ENCODE data around the gene PPP1R3D. TPM values are rescaled to one million over a fixed set of nuclear protein-coding genes. Genes with fewer than 3 reads are reported as not detected.

The PPP1R3D gene
- total and polyA plus RNA-seq, 9 donors: 4.1 to 9.8 (median 6.0) TPM

- no peaks in the 10 kb centered on the region for H3K9me3 ChIP-seq
- no peaks in the 10 kb centered on the region for H3K4me1 ChIP-seq (ENCODE audit: insufficient read depth)
- WGBS, 3 donors: 42 to 71% (median 50%) methylated on average over 1 of the region's 1 CpG
- no peak overlapping the region for H3K4me3 ChIP-seq
- intact Hi-C loops (cut with DNase I): no loop called here
- DNase-seq: no peak
- H3K36me3 ChIP-seq: no peaks in the 10 kb centered on the region
- TF ChIP-seq CTCF (IDR thresholded peaks at IDR 0.05) (no peak), POLR2A (IDR thresholded peaks at IDR 0.05) (no peak), EP300 (IDR thresholded peaks at IDR 0.05) (no peak)
- no peak overlapping the region for H3K27ac ChIP-seq
- no peaks in the 10 kb centered on the region for H3K27me3 ChIP-seq
Measured at GRCh38 chr20:59948212-59948611, 8.1 kb upstream of the PPP1R3D start.

- H3K36me3 ChIP-seq: no peaks in the 10 kb centered on the region
- H3K4me1 ChIP-seq (ENCODE audit: insufficient read depth): no peaks in the 10 kb centered on the region
- H3K27ac ChIP-seq: no peak overlapping the region
- DNase-seq: no peak
- H3K9me3 ChIP-seq: no peaks in the 10 kb centered on the region
- H3K4me3 ChIP-seq: no peak overlapping the region
- 87 to 92% (median 92%) methylated on average over 8 of the region's 8 CpGs for WGBS, 3 donors
- intact Hi-C loops (cut with DNase I): no loop called here
- TF ChIP-seq POLR2A (IDR thresholded peaks at IDR 0.05) (no peak), EP300 (IDR thresholded peaks at IDR 0.05) (no peak), CTCF (IDR thresholded peaks at IDR 0.05) (no peak)
- H3K27me3 ChIP-seq: no peaks in the 10 kb centered on the region
Measured at GRCh38 chr20:59947376-59947775, 7.3 kb upstream of the PPP1R3D start.

- intact Hi-C loops (cut with DNase I): no loop called here
Measured at GRCh38 chr20:59945731-59946130, 5.6 kb upstream of the PPP1R3D start.

GRCh38 chr20:59945175-59945574 lies 5.1 kb upstream of the PPP1R3D start:
- H3K36me3 ChIP-seq: no peaks in the 10 kb centered on the region
- no peak overlapping the region for H3K4me3 ChIP-seq
- TF ChIP-seq EP300 (IDR thresholded peaks at IDR 0.05) (no peak), POLR2A (IDR thresholded peaks at IDR 0.05) (no peak), CTCF (IDR thresholded peaks at IDR 0.05) (no peak)
- intact Hi-C loops (cut with DNase I): no loop called here
- DNase-seq: no peak
- no peak overlapping the region for H3K27ac ChIP-seq
- H3K9me3 ChIP-seq: no peaks in the 10 kb centered on the region
- WGBS, 3 donors: 67 to 74% (median 72%) methylated on average over 3 of the region's 3 CpGs
- H3K4me1 ChIP-seq (ENCODE audit: insufficient read depth): no peaks in the 10 kb centered on the region
- no peaks in the 10 kb centered on the region for H3K27me3 ChIP-seq

More at GRCh38 chr20:59945731-59946130, 5.6 kb upstream of the PPP1R3D start:
- 72 to 86% (median 76%) methylated on average over 2 of the region's 2 CpGs for WGBS, 3 donors
- no peak for TF ChIP-seq CTCF (IDR thresholded peaks at IDR 0.05)
- TF ChIP-seq EP300 (IDR thresholded peaks at IDR 0.05): no peak
- TF ChIP-seq POLR2A (IDR thresholded peaks at IDR 0.05): no peak
- Histone ChIP-seq H3K27me3 (no peaks in the 10 kb centered on the region), H3K4me3 (no peak overlapping the region), H3K36me3 (no peaks in the 10 kb centered on the region), H3K27ac (no peak overlapping the region), H3K4me1 (ENCODE audit: insufficient read depth) (no peaks in the 10 kb centered on the region), H3K9me3 (no peaks in the 10 kb centered on the region)
- no peak for DNase-seq

Measured in ovary (tissue), 9 donors.